ENCODE data around the gene TBX15. TPM values are rescaled to one million over a fixed set of nuclear protein-coding genes. Genes with fewer than 3 reads are reported as not detected.

Gene TBX15
- total RNA-seq, 1 donor from 2014 or later = 2.9 TPM

DNA sequence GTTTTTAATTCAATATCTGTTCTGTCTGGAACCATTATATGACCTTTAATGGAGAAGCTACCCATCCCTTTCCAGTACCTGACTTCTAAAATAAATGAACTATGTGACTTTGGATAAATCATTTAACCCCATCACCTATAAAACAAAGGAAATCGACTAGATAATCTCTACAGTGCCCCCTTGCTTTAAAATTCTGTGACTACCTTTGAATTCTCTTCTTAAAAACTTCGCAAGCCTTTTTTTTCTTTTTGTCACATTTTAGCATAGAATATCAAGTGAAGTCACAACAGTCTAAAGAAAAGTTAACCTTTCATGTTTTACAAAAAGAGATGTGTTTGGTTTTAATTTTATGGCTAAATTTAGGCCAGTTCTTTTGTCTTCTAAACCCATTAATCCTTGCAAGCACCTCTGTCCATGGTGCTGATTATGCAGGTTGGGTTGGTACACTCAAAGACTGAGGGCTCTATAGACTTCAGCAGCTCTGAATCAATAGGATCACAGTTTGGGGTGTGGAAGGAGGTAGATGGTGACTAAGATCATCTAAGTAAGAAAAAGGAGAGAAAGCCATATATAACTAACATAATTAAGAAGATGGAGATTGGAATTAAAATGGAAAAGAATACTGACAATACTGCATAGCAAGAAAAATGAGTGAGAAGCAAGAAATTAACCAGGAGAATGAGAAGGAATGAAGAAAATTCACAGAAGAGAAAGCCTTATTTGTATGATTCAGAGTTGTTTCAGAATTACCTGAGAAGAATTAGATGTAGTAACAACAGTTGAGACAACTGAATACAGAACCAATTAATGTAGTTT, 59.2 kb downstream of the TBX15 start:
- H3K4me3 ChIP-seq = no peak overlapping the region
- peaks cover 2% of the 10 kb centered on the region for H3K27me3 Mint-ChIP-seq (ENCODE audit: insufficient read depth, low read depth)
- H3K9ac ChIP-seq = no peak overlapping the region
- H3K36me3 Mint-ChIP-seq = no peaks in the 10 kb centered on the region
- peak; percentile 78 for DNase-seq (ENCODE audit: low spot score)
- no peak overlapping the region for H3K4me2 ChIP-seq
- H3K27me3 ChIP-seq = no peaks in the 10 kb centered on the region
- no peaks in the 10 kb centered on the region for H3K4me1 ChIP-seq
- H3K27ac ChIP-seq = no peak overlapping the region
- TF ChIP-seq EZH2phosphoT487 (IDR thresholded peaks at IDR 0.05) = no peak
- TF ChIP-seq, protein P1, sequence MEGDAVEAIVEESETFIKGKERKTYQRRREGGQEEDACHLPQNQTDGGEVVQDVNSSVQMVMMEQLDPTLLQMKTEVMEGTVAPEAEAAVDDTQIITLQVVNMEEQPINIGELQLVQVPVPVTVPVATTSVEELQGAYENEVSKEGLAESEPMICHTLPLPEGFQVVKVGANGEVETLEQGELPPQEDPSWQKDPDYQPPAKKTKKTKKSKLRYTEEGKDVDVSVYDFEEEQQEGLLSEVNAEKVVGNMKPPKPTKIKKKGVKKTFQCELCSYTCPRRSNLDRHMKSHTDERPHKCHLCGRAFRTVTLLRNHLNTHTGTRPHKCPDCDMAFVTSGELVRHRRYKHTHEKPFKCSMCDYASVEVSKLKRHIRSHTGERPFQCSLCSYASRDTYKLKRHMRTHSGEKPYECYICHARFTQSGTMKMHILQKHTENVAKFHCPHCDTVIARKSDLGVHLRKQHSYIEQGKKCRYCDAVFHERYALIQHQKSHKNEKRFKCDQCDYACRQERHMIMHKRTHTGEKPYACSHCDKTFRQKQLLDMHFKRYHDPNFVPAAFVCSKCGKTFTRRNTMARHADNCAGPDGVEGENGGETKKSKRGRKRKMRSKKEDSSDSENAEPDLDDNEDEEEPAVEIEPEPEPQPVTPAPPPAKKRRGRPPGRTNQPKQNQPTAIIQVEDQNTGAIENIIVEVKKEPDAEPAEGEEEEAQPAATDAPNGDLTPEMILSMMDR (IDR thresholded peaks at IDR 0.05) = peak; percentile 48
- no peak overlapping the region for H2AFZ ChIP-seq (replicated peaks)
- no peaks in the 10 kb centered on the region for H3K9me3 ChIP-seq (ENCODE audit: low read depth)
- no peaks in the 10 kb centered on the region for H3K79me2 ChIP-seq (ENCODE audit: low read depth)
- H3K36me3 ChIP-seq = no peaks in the 10 kb centered on the region
- no peaks in the 10 kb centered on the region for H3K9me3 Mint-ChIP-seq
- no peak overlapping the region for H3K4me3 Mint-ChIP-seq
- peaks cover 10% of the 10 kb centered on the region for H4K20me1 ChIP-seq (ENCODE audit: low read depth)
- no peak overlapping the region for H3K27ac Mint-ChIP-seq
- H3F3A ChIP-seq (ENCODE audit: low read depth) = no peaks in the 10 kb centered on the region
- peaks cover 3% of the 10 kb centered on the region for H3K4me1 Mint-ChIP-seq

DNA sequence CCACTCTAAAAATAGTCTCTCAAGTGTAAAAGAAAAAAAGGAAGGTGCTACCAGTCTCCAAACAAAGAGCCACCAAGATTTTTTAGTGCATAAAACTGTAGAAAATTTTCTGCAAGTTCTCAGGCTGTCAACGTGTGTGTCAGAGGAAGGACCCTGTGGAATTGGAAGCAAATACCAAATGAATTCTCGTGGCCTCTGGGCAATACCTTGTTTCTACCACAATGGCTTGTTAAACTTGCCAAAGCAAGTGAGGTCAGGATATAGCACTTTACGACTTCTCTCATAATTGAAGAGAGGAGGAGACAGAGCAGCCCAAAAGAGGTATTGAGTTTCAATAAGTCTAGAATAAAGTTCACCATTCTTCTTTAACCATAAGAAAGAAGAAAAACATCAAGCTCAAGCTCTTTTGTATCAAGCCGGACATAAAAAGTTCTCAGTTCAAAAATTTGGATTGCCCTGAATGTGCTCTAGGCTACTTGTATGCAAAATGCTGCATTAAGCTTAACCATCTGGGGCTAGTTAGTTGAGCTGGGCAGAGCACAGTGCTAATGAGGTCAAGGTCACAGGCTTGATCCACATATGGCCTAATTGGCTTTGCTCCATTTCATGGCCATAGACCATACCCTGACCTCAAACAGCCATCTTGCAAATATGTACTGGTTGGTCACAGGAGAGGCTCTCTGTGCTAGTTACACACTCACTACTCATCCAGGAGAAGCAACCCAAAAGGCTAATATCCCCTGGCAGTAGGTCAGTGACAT, 60.5 kb downstream of the TBX15 start:
- Histone ChIP-seq H3K4me3 (no peak overlapping the region), H3K9ac (no peak overlapping the region), H3K4me2 (no peak overlapping the region), H3F3A (ENCODE audit: low read depth) (no peaks in the 10 kb centered on the region), H2AFZ (replicated peaks) (no peak overlapping the region), H4K20me1 (ENCODE audit: low read depth) (peaks cover 10% of the 10 kb centered on the region), H3K36me3 (no peaks in the 10 kb centered on the region), H3K79me2 (ENCODE audit: low read depth) (no peaks in the 10 kb centered on the region), H3K27me3 (no peaks in the 10 kb centered on the region), H3K27ac (no peak overlapping the region), H3K4me1 (no peaks in the 10 kb centered on the region), H3K9me3 (ENCODE audit: low read depth) (no peaks in the 10 kb centered on the region)
- Mint-ChIP-seq H3K4me1 (peaks cover 3% of the 10 kb centered on the region), H3K27me3 (ENCODE audit: insufficient read depth, low read depth) (peaks cover 2% of the 10 kb centered on the region), H3K27ac (no peak overlapping the region), H3K36me3 (no peaks in the 10 kb centered on the region), H3K4me3 (no peak overlapping the region), H3K9me3 (no peaks in the 10 kb centered on the region)
- TF ChIP-seq EZH2 (IDR thresholded peaks at IDR 0.05) (no peak), EZH2phosphoT487 (IDR thresholded peaks at IDR 0.05) (no peak)
- TF ChIP-seq, protein P1 (IDR thresholded peaks at IDR 0.05) = no peak
- no peak for DNase-seq (ENCODE audit: low spot score)

DNA sequence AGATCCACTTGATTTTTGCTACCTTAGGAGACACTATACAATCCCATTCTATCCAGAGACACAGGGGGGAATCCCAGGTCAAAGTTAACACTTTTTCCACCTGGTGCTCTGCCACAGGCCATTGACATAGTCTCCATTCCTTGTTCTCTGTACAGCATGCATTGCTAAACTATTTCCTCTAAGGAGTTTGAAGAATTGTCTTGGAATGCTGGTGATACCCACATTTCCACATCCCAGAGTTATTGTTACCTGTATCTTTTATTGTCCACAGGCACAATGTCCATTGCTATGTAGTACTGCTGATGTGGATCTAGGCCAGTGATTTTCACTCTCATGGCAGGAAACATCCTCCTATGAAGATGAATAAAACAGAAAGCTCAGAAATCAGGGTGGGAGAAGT, 61.9 kb downstream of the TBX15 start:
- H3K9me3 Mint-ChIP-seq = no peaks in the 10 kb centered on the region
- TF ChIP-seq EZH2 (IDR thresholded peaks at IDR 0.05) (no peak), EZH2phosphoT487 (IDR thresholded peaks at IDR 0.05) (no peak)
- TF ChIP-seq, protein P1 (IDR thresholded peaks at IDR 0.05) = no peak
- H3K4me3 Mint-ChIP-seq = no peak overlapping the region
- no peaks in the 10 kb centered on the region for H3K36me3 Mint-ChIP-seq
- H3K27ac ChIP-seq = no peak overlapping the region
- no peaks in the 10 kb centered on the region for H3K79me2 ChIP-seq (ENCODE audit: low read depth)
- H4K20me1 ChIP-seq (ENCODE audit: low read depth) = peaks cover 10% of the 10 kb centered on the region
- no peak overlapping the region for H2AFZ ChIP-seq (replicated peaks)
- no peaks in the 10 kb centered on the region for H3K4me1 ChIP-seq
- H3K9me3 ChIP-seq (ENCODE audit: low read depth) = no peaks in the 10 kb centered on the region
- no peaks in the 10 kb centered on the region for H3K27me3 ChIP-seq
- no peaks in the 10 kb centered on the region for H3K36me3 ChIP-seq
- no peaks in the 10 kb centered on the region for H3F3A ChIP-seq (ENCODE audit: low read depth)
- DNase-seq (ENCODE audit: low spot score) = no peak
- H3K27ac Mint-ChIP-seq = no peak overlapping the region
- H3K9ac ChIP-seq = no peak overlapping the region
- peaks cover 3% of the 10 kb centered on the region for H3K4me1 Mint-ChIP-seq
- H3K4me3 ChIP-seq = no peak overlapping the region
- no peak overlapping the region for H3K4me2 ChIP-seq
- H3K27me3 Mint-ChIP-seq (ENCODE audit: insufficient read depth, low read depth) = peaks cover 2% of the 10 kb centered on the region
